Germinal center (tissue), 1 donor: ENCODE results near the gene SMR3A.

Experiments
- DNase-seq: peaks from one replicate; pipeline ENCODE4 v3.0.0; 2012; ENCODE audit warnings: mixed read lengths, low spot score

The SMR3A gene

DNA sequence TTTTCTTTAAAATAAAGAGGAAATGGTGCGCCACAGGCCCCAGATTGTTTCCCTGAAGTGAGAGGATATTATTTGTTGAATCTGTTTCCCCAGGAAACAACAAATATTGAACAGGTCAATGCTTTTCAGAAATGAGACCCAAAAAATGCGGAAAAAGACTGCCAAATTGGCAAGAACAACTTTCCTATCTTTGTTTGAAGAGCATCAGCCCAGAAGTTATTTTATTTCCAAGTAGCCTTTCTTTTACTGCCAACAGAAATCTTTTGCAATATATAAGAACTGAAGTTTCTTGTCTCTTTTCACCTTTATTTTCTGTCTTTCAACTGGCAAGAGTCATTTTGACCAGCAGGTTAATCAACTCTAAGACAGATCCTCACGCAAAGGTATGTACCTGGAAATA lies at the start of gene SMR3A:
SMR3A (plus strand) TSS at position 301 of the 400 bp plus-strand sequence. CDS start 1,356 bp downstream, outside the sequence.
- no peak for DNase-seq

GRCh38 chr4:70313736-70314135 lies 46.8 kb upstream of the SMR3A start:
- DNase-seq, result no peak

- no peak for DNase-seq
Observed at GRCh38 chr4:70315928-70316327, 44.6 kb upstream of the SMR3A start.

GRCh38 chr4:70326052-70326451 lies 34.5 kb upstream of the SMR3A start:
- no peak for DNase-seq

DNA sequence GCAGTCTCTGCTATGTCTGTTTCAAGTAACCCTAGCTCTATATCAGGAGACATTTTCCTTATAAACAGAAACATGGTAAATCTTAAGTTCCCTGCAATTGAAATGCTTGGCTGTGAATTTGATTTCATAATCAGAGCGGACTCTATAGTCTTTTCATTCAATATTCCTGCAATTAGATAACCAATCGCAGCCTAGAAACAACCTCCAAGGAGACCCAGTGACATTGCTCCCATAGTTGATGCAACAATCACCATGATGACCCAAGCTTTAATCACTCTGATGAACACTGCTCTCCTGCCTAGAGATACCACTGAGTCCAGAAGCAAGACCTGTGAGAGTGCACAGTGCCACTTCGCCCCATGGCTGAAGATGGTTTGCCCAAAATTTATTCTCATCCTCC lies 25.9 kb upstream of the SMR3A start, which contains the start of gene CABS1:
CABS1 (plus strand) TSS at position 301 of the 400 bp plus-strand sequence; CDS start at position 360, 59 bp downstream.
- DNase-seq, result no peak

DNA sequence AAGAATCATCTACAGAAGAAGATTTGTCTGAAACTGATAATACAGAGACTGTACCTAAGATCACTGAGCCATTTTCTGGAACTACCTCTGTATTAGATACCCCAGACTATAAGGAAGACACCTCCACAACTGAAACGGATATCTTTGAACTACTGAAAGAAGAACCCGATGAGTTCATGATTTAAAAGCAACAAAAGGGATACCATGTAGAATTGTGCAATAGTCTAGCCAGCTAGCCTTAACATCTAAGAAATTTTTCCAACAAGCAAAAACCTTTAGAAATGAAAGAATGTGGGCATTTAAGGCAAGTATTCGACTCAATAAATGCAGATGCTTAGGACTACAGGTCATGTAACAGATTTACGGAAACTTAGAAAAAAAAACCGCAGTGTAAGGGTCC lies 24.5 kb upstream of the SMR3A start:
- DNase-seq, result no peak

GRCh38 chr4:70337886-70338420 lies 22.6 kb upstream of the SMR3A start:
- DNase-seq, result no peak

DNA sequence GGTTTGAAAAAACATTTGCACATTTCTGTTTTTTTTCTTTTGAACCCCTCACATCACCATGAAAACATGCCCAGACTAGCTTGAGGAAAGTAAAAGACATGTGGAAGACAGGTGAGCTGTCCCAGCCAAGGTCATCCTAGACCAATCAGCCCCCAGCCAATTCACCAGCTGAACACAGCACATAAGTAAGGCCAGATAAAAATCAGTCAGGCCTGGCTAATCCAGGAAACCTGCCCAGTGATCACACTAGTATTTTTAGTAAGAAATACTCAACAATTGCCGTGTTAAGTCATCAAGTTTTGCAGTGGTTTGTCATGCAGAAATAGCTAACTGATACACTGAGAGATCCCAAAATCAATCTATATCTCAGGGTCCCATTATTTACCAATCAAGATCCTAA lies 4.4 kb upstream of the SMR3A start:
- no peak for DNase-seq

- DNase-seq, result no peak
Observed at GRCh38 chr4:70359115-70359661, 1.4 kb upstream of the SMR3A start.

DNA sequence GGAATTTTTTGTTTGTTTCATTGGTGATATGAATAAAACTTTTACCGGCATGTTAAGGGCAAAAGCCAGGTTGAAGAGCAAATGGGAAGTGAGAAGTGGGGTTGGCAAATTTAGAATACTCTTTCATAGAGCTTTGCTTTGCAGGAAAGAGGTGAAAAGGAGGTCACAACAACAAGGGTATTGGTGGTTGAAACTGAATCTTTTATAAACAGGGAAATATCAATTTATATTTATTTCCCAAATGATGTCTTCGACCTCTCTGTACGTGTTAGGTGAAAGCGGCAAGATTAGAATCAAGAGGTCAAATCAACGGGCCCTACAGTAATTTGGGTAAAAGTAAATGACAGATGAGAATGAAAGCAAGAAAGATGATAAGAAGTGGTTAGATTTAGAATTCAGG lies 3.4 kb downstream of the SMR3A start:
- DNase-seq, result no peak

DNA sequence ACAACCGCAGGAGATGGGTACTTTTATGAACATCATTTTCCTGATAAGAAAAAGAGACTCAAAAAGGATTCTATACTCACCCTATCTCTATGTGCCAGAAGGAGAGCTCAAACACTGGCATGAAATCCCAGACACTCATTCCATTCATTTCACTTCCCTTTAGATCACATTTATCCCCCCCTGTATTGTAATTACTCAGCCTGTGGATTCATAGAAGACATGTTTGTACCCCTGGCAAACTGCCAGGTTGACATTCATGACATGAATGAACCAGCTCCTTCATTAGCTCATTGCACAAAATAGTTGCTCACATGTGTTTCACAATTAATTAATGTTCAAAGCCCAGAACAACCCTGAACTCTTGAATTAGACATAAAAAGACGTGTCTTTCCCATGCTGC lies 4.9 kb downstream of the SMR3A start:
- no peak for DNase-seq

- no peak for DNase-seq
Observed at GRCh38 chr4:70367813-70368212, 7.3 kb downstream of the SMR3A start.

GRCh38 chr4:70371987-70372386 lies 11.4 kb downstream of the SMR3A start:
- no peak for DNase-seq

DNA sequence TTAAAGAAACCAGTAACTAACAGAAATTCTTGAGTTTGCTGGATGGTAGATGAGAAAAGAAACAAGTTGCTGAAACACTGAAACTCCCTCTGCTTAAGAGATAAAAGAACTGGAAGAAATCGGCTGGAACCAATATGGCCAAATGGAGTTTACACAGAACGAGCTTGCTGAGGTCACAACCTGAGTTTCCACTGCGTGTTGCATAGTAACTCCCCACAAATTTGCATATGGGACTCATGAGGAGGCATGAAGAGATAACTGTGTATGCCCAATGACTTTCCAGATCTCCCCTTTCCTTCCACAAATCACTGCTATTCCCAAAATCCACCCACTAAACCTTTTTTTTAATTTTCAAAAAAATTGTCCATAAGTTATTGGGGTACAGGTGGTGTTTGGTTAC lies 12.2 kb downstream of the SMR3A start:
- DNase-seq, result no peak

DNA sequence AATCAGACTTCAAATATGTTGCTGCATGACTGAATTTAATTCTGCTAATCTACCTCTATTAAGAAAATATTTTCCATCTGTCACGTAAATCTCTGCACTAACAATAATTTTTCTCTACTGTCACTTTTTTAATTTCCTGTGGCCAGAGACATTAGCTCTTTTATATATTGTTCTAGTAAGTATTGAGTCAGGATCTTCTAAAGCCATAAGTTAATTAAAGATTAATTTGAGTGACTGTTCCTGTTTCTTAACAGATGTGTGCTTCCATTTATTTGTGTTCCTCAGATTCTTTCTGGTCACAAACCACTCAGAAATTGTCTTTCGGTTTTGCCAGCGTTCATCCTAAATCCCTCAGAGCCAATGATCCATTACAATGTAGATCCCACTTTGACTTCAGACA lies 20.0 kb downstream of the SMR3A start:
- DNase-seq, result no peak

- no peak for DNase-seq
Observed at GRCh38 chr4:70382691-70383181, 22.2 kb downstream of the SMR3A start, which contains the start of gene SMR3B. Gene SMR3B, plus strand, starts transcription at chr4:70383131. Its CDS starts 1,380 bp downstream, at chr4:70384511.

GRCh38 chr4:70392057-70392776 lies 31.7 kb downstream of the SMR3A start:
- DNase-seq, result no peak

DNA sequence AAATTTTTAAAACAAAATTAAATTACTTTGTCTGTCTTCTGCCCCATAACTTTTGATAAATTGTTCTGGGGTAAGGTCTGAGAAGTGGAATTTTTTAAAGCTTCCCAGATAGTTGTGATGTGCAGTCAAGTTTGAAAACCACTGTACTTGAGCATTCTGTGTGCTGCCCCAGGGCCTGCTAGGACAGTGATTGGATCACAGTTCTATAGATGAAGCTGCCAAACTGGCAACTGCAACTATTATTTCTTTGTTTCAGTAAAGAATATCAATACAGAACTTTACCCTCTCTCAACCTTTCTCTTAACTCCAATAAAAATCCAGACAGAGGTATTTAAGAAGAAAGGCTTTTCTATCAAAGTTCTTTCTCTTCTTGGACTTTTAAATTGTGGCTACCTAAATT lies 37.0 kb downstream of the SMR3A start, which contains the start of gene OPRPN:
OPRPN (plus strand) TSS at position 361 of the 400 bp plus-strand sequence. CDS start 1,346 bp downstream, outside the sequence.
- DNase-seq, result no peak

DNA sequence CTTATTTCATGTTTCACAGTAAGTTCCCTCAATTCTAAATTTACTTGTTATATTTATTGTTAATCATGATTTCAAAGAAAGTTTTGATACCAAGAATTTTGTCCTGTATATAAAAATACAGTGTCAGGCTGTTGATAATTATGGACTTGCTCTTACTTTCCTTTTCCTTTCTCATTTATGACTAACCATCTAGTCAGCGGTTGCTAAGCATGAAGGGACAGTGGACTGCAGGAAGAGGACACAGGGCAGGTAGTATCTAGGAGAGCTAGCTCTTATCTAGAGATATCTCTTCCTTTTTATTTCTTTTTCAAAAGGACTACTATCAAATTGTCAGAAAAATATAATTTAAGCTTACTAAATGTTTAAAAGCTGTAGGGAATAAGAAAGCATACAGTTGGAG lies 38.8 kb downstream of the SMR3A start:
- no peak for DNase-seq

DNA sequence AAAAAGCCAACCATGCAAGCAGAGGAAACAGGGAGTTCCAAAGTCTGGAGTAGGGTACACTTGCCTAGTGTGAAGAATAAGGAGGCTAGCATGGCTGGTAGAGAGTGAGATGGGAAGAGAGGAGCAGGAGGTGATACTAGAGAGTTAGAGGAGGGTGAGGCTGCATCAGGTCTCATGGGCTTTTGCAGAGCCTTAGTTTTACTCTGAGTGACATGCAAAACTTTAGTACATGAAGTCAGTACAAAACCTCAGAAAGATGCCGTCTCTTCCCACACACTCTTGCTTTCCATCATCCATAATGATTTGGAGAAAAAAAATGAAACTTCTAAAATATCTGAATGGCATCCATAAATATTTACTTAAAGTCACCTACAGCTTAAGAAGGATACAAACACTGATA lies 42.2 kb downstream of the SMR3A start:
- DNase-seq, result no peak

GRCh38 chr4:70405765-70406164 lies 45.2 kb downstream of the SMR3A start:
- DNase-seq, result no peak
